WTC11 (cell line): Measurements from ENCODE around the gene CSNK2B. TPM values are rescaled to one million over a fixed set of nuclear protein-coding genes. Genes with fewer than 3 reads are reported as not detected.

Experiments used
- ATF1 ChIP-seq: sonication (generic); formaldehyde crosslinking; IDR thresholded peaks from 2 replicates; pipeline ENCODE4 v1.8.1; 2023; ENCODE audit warnings: mild to moderate bottlenecking, moderate library complexity, missing genetic modification reagents
- CBFB ChIP-seq: sonication (generic); formaldehyde crosslinking; IDR thresholded peaks from 2 replicates; pipeline ENCODE4 v1.8.1; 2022; ENCODE audit warnings: mild to moderate bottlenecking, low read depth, missing genetic modification reagents
- MXD4 ChIP-seq: fragments of 250-450 bp; sonication (Bioruptor Pico); IDR thresholded peaks from 2 replicates; pipeline ENCODE4 v1.8.0; 2021; ENCODE audit warnings: mild to moderate bottlenecking, moderate library complexity, borderline replicate concordance
- NFE2L1 ChIP-seq: sonication (generic); formaldehyde crosslinking; IDR thresholded peaks from 2 replicates; pipeline ENCODE4 v1.8.1; 2023; ENCODE audit warnings: missing genetic modification reagents
- NR2C2 ChIP-seq: sonication (generic); formaldehyde crosslinking; IDR thresholded peaks from 2 replicates; pipeline ENCODE4 v1.8.0; 2022; ENCODE audit warnings: mild to moderate bottlenecking, missing genetic modification reagents
- RELA ChIP-seq: sonication (generic); formaldehyde crosslinking; IDR thresholded peaks from 2 replicates; pipeline ENCODE4 v1.8.1; 2022; ENCODE audit warnings: missing genetic modification reagents, mild to moderate bottlenecking, borderline replicate concordance
- SMAD3 ChIP-seq: sonication (generic); formaldehyde crosslinking; IDR thresholded peaks from 2 replicates; pipeline ENCODE4 v1.8.0; 2022; ENCODE audit warnings: missing genetic modification reagents, mild to moderate bottlenecking, borderline replicate concordance
- TP53 ChIP-seq: sonication (generic); formaldehyde crosslinking; IDR thresholded peaks from 2 replicates; pipeline ENCODE4 v1.8.1; 2023; ENCODE audit warnings: mild to moderate bottlenecking, missing genetic modification reagents
- ZNF121 ChIP-seq: sonication (generic); formaldehyde crosslinking; IDR thresholded peaks from 2 replicates; pipeline ENCODE4 v1.8.0; 2023; ENCODE audit warnings: missing genetic modification reagents
- ZNF423 ChIP-seq: fragments of 250-450 bp; sonication (Bioruptor Pico); IDR thresholded peaks from 2 replicates; pipeline ENCODE4 v2.1.2; 2022; ENCODE audit warnings: mild to moderate bottlenecking, moderate library complexity
- total RNA-seq: library from RNA; stranded (reverse); gene quantifications from 3 replicates; pipeline ENCODE4 v1.2.3, GENCODE V29; 2021
- TF ChIP-seq, protein P1 (sequence below): fragments of 200-600 bp; IDR thresholded peaks from 2 replicates; pipeline ENCODE4 v1.8.0; 2022; ENCODE audit warnings: antibody characterized with exemption
- TF ChIP-seq, protein P2 (sequence below): sonication (generic); formaldehyde crosslinking; IDR thresholded peaks from 2 replicates; pipeline ENCODE4 v1.8.0; 2022; ENCODE audit warnings: missing genetic modification reagents
- TF ChIP-seq, protein P3 (sequence below): fragments of 250-450 bp; sonication (Bioruptor Pico); IDR thresholded peaks from 2 replicates; pipeline ENCODE4 v1.9.0; 2021; ENCODE audit warnings: mild to moderate bottlenecking
- TF ChIP-seq, protein P4 (sequence below): sonication (generic); formaldehyde crosslinking; IDR thresholded peaks from 2 replicates; pipeline ENCODE4 v1.8.1; 2022; ENCODE audit warnings: mild to moderate bottlenecking, moderate library complexity, missing genetic modification reagents
- TF ChIP-seq, protein P5 (sequence below): sonication (generic); formaldehyde crosslinking; conservative IDR thresholded peaks from 2 replicates; pipeline ENCODE4 v1.8.1; 2022; ENCODE audit warnings: mild to moderate bottlenecking, missing genetic modification reagents
- TF ChIP-seq, protein P6 (sequence below): sonication (generic); formaldehyde crosslinking; IDR thresholded peaks from 2 replicates; pipeline ENCODE4 v1.8.1; 2023; ENCODE audit warnings: mild to moderate bottlenecking, missing genetic modification reagents
- TF ChIP-seq, protein P7 (sequence below): sonication (generic); formaldehyde crosslinking; IDR thresholded peaks from 2 replicates; pipeline ENCODE4 v1.8.0; 2022; ENCODE audit warnings: mild to moderate bottlenecking, missing genetic modification reagents
- TF ChIP-seq, protein P8 (sequence below): sonication (generic); formaldehyde crosslinking; IDR thresholded peaks from 2 replicates; pipeline ENCODE4 v1.8.1; 2022; ENCODE audit warnings: low read depth, missing genetic modification reagents, borderline replicate concordance
- TF ChIP-seq, protein P9 (sequence below): sonication (generic); formaldehyde crosslinking; IDR thresholded peaks from 2 replicates; pipeline ENCODE4 v1.8.1; 2022; ENCODE audit warnings: low read depth, mild to moderate bottlenecking, moderate library complexity, missing genetic modification reagents, borderline replicate concordance

The CSNK2B gene
- total RNA-seq, 1 experiment from 2014 or later: 183 TPM

DNA sequence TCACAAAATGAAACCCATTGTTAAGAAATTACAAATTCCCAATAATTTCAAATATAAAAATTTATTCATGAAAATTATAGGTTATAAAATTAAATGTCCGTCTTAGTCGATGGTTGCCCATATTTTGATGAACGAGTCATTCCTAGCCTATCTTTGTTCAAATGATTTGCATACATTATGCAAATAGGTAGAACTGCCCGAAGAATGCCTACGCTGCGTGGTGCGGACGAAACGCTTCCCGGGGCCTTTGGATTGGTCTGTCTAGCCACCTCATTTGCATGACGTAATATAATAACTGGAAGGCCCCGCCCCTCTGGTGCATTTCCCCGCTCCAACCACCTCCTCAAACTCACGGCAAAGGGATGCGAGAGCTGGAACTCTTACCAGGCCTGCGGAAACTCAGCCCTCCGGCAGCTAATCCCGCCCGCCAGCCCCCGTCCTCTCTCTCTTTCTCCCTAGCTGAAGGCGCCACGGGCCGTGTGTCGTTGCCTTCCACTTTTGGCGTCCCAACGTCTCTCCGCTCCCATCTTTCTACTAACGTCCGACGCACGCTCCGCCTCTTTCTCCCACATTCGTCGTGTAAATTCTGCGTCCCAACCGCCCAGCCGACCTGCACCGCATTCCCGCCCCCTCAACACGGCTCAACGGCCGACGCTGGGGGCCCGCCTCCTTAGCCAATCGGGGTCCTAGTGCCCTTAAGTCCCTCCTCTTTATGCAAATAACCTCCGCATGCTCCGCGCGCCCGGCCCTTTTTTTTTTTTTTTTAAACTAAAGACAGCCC lies 45.9 kb upstream of the CSNK2B start (continued):
- TF ChIP-seq, protein P1, sequence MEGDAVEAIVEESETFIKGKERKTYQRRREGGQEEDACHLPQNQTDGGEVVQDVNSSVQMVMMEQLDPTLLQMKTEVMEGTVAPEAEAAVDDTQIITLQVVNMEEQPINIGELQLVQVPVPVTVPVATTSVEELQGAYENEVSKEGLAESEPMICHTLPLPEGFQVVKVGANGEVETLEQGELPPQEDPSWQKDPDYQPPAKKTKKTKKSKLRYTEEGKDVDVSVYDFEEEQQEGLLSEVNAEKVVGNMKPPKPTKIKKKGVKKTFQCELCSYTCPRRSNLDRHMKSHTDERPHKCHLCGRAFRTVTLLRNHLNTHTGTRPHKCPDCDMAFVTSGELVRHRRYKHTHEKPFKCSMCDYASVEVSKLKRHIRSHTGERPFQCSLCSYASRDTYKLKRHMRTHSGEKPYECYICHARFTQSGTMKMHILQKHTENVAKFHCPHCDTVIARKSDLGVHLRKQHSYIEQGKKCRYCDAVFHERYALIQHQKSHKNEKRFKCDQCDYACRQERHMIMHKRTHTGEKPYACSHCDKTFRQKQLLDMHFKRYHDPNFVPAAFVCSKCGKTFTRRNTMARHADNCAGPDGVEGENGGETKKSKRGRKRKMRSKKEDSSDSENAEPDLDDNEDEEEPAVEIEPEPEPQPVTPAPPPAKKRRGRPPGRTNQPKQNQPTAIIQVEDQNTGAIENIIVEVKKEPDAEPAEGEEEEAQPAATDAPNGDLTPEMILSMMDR: no peak
- no peak for TF ChIP-seq ATF1 (CRISPR knock-in tag)
- TF ChIP-seq RELA (CRISPR knock-in tag): no peak
- no peak for TF ChIP-seq MXD4 (CRISPR knock-in tag)
- TF ChIP-seq NR2C2 (CRISPR knock-in tag): no peak
- no peak for TF ChIP-seq TP53
- TF ChIP-seq, protein P2, sequence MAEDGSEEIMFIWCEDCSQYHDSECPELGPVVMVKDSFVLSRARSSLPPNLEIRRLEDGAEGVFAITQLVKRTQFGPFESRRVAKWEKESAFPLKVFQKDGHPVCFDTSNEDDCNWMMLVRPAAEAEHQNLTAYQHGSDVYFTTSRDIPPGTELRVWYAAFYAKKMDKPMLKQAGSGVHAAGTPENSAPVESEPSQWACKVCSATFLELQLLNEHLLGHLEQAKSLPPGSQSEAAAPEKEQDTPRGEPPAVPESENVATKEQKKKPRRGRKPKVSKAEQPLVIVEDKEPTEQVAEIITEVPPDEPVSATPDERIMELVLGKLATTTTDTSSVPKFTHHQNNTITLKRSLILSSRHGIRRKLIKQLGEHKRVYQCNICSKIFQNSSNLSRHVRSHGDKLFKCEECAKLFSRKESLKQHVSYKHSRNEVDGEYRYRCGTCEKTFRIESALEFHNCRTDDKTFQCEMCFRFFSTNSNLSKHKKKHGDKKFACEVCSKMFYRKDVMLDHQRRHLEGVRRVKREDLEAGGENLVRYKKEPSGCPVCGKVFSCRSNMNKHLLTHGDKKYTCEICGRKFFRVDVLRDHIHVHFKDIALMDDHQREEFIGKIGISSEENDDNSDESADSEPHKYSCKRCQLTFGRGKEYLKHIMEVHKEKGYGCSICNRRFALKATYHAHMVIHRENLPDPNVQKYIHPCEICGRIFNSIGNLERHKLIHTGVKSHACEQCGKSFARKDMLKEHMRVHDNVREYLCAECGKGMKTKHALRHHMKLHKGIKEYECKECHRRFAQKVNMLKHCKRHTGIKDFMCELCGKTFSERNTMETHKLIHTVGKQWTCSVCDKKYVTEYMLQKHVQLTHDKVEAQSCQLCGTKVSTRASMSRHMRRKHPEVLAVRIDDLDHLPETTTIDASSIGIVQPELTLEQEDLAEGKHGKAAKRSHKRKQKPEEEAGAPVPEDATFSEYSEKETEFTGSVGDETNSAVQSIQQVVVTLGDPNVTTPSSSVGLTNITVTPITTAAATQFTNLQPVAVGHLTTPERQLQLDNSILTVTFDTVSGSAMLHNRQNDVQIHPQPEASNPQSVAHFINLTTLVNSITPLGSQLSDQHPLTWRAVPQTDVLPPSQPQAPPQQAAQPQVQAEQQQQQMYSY (CRISPR knock-in tag): no peak
- TF ChIP-seq, protein P3, sequence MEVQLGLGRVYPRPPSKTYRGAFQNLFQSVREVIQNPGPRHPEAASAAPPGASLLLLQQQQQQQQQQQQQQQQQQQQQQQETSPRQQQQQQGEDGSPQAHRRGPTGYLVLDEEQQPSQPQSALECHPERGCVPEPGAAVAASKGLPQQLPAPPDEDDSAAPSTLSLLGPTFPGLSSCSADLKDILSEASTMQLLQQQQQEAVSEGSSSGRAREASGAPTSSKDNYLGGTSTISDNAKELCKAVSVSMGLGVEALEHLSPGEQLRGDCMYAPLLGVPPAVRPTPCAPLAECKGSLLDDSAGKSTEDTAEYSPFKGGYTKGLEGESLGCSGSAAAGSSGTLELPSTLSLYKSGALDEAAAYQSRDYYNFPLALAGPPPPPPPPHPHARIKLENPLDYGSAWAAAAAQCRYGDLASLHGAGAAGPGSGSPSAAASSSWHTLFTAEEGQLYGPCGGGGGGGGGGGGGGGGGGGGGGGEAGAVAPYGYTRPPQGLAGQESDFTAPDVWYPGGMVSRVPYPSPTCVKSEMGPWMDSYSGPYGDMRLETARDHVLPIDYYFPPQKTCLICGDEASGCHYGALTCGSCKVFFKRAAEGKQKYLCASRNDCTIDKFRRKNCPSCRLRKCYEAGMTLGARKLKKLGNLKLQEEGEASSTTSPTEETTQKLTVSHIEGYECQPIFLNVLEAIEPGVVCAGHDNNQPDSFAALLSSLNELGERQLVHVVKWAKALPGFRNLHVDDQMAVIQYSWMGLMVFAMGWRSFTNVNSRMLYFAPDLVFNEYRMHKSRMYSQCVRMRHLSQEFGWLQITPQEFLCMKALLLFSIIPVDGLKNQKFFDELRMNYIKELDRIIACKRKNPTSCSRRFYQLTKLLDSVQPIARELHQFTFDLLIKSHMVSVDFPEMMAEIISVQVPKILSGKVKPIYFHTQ (CRISPR knock-in tag): peak; percentile 86
- TF ChIP-seq, protein P4, sequence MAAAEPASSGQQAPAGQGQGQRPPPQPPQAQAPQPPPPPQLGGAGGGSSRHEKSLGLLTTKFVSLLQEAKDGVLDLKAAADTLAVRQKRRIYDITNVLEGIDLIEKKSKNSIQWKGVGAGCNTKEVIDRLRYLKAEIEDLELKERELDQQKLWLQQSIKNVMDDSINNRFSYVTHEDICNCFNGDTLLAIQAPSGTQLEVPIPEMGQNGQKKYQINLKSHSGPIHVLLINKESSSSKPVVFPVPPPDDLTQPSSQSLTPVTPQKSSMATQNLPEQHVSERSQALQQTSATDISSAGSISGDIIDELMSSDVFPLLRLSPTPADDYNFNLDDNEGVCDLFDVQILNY (CRISPR knock-in tag): peak; percentile 89
- TF ChIP-seq SMAD3 (CRISPR knock-in tag): no peak
- TF ChIP-seq, protein P5, sequence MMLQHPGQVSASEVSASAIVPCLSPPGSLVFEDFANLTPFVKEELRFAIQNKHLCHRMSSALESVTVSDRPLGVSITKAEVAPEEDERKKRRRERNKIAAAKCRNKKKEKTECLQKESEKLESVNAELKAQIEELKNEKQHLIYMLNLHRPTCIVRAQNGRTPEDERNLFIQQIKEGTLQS (CRISPR knock-in tag): no peak
- 0 out of 2 replicates have a peak, but pooled peaks have one; percentile 10 for TF ChIP-seq NFE2L1 (CRISPR knock-in tag)
- TF ChIP-seq CBFB (CRISPR knock-in tag): no peak
- TF ChIP-seq, protein P6, sequence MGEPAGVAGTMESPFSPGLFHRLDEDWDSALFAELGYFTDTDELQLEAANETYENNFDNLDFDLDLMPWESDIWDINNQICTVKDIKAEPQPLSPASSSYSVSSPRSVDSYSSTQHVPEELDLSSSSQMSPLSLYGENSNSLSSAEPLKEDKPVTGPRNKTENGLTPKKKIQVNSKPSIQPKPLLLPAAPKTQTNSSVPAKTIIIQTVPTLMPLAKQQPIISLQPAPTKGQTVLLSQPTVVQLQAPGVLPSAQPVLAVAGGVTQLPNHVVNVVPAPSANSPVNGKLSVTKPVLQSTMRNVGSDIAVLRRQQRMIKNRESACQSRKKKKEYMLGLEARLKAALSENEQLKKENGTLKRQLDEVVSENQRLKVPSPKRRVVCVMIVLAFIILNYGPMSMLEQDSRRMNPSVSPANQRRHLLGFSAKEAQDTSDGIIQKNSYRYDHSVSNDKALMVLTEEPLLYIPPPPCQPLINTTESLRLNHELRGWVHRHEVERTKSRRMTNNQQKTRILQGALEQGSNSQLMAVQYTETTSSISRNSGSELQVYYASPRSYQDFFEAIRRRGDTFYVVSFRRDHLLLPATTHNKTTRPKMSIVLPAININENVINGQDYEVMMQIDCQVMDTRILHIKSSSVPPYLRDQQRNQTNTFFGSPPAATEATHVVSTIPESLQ (CRISPR knock-in tag): no peak
- TF ChIP-seq, protein P7, sequence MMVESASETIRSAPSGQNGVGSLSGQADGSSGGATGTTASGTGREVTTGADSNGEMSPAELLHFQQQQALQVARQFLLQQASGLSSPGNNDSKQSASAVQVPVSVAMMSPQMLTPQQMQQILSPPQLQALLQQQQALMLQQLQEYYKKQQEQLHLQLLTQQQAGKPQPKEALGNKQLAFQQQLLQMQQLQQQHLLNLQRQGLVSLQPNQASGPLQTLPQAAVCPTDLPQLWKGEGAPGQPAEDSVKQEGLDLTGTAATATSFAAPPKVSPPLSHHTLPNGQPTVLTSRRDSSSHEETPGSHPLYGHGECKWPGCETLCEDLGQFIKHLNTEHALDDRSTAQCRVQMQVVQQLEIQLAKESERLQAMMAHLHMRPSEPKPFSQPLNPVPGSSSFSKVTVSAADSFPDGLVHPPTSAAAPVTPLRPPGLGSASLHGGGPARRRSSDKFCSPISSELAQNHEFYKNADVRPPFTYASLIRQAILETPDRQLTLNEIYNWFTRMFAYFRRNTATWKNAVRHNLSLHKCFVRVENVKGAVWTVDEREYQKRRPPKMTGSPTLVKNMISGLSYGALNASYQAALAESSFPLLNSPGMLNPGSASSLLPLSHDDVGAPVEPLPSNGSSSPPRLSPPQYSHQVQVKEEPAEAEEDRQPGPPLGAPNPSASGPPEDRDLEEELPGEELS: no peak
- TF ChIP-seq, protein P8, sequence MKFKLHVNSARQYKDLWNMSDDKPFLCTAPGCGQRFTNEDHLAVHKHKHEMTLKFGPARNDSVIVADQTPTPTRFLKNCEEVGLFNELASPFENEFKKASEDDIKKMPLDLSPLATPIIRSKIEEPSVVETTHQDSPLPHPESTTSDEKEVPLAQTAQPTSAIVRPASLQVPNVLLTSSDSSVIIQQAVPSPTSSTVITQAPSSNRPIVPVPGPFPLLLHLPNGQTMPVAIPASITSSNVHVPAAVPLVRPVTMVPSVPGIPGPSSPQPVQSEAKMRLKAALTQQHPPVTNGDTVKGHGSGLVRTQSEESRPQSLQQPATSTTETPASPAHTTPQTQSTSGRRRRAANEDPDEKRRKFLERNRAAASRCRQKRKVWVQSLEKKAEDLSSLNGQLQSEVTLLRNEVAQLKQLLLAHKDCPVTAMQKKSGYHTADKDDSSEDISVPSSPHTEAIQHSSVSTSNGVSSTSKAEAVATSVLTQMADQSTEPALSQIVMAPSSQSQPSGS (CRISPR knock-in tag): no peak
- TF ChIP-seq ZNF121 (CRISPR knock-in tag): no peak
- TF ChIP-seq ZNF423 (CRISPR knock-in tag): no peak
- TF ChIP-seq, protein P9, sequence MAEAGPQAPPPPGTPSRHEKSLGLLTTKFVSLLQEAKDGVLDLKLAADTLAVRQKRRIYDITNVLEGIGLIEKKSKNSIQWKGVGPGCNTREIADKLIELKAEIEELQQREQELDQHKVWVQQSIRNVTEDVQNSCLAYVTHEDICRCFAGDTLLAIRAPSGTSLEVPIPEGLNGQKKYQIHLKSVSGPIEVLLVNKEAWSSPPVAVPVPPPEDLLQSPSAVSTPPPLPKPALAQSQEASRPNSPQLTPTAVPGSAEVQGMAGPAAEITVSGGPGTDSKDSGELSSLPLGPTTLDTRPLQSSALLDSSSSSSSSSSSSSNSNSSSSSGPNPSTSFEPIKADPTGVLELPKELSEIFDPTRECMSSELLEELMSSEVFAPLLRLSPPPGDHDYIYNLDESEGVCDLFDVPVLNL: no peak
